Neuronal stem cell (in vitro differentiated cells): ENCODE measurements around the gene HMG20B.

ENCODE experiments used
- DNase-seq: peaks from one replicate; pipeline ENCODE4 v3.0.0-alpha.2; 2013; ENCODE audit warnings: low spot score
- H2AFZ ChIP-seq: one replicate; pipeline ENCODE4 v1.6.1; 2013; ENCODE audit warnings: mild to moderate bottlenecking, low read length, inconsistent platforms
- H2AK5ac ChIP-seq: 2 replicates; pipeline ENCODE4 v1.6.1; 2013; ENCODE audit warnings: low read depth, mild to moderate bottlenecking, inconsistent platforms, low read length, moderate library complexity, mixed read lengths
- H2BK120ac ChIP-seq: 2 replicates; pipeline ENCODE4 v1.6.1; 2013; ENCODE audit warnings: low read depth, mild to moderate bottlenecking, inconsistent platforms, low read length, moderate library complexity, mixed read lengths
- H2BK12ac ChIP-seq: one replicate; pipeline ENCODE4 v1.6.1; 2013; ENCODE audit warnings: low read length, inconsistent platforms
- H2BK15ac ChIP-seq: 2 replicates; pipeline ENCODE4 v1.6.1; 2013; ENCODE audit warnings: mild to moderate bottlenecking, low read length, inconsistent platforms, mixed read lengths
- H2BK5ac ChIP-seq: one replicate; pipeline ENCODE4 v1.6.1; 2013; ENCODE audit warnings: inconsistent platforms, mild to moderate bottlenecking, low read length, moderate library complexity
- H3K14ac ChIP-seq: one replicate; pipeline ENCODE4 v1.6.1; 2013; ENCODE audit warnings: low read length, inconsistent platforms
- H3K18ac ChIP-seq: 2 replicates; pipeline ENCODE4 v1.6.1; 2013; ENCODE audit warnings: low read length, inconsistent platforms
- H3K23ac ChIP-seq: 2 replicates; pipeline ENCODE4 v1.6.1; 2013; ENCODE audit warnings: low read depth, mild to moderate bottlenecking, mixed read lengths, low read length, inconsistent platforms; ENCODE audit not compliant: poor library complexity
- H3K27ac ChIP-seq: replicated peaks from 3 replicates; pipeline ENCODE4 v1.5.1; 2013; ENCODE audit warnings: low read length, inconsistent platforms
- H3K27me3 ChIP-seq, 3 experiments: 2 replicates each; pipeline ENCODE4 v1.6.1; 2013; ENCODE audit warnings: low read length in 3 of 3, mild to moderate bottlenecking in 2 of 3, inconsistent platforms in 1 of 3, low read depth in 1 of 3, mixed read lengths in 1 of 3, moderate library complexity in 1 of 3; ENCODE audit not compliant: control insufficient read depth in 3 of 3, insufficient read depth in 3 of 3
- H3K36me3 ChIP-seq, 2 donors: replicated peaks in 1 of 2; 2 replicates each; pipeline ENCODE4 v1.6.1; 2013; ENCODE audit warnings: low read length in 2 of 2; ENCODE audit not compliant: control insufficient read depth in 2 of 2, insufficient read depth in 2 of 2
- H3K4ac ChIP-seq: 2 replicates; pipeline ENCODE4 v1.6.1; 2013; ENCODE audit warnings: inconsistent platforms, mild to moderate bottlenecking, low read length, moderate library complexity
- H3K4me1 ChIP-seq, 2 donors: 1 replicate in 1 of 2; 2 replicates in 1 of 2; pipeline ENCODE4 v1.6.1; 2013; ENCODE audit warnings: low read length in 2 of 2, low read depth in 1 of 2; ENCODE audit not compliant: control insufficient read depth in 2 of 2, insufficient read depth in 1 of 2
- H3K4me2 ChIP-seq: one replicate; pipeline ENCODE4 v1.6.1; 2013; ENCODE audit warnings: mild to moderate bottlenecking, low read length, inconsistent platforms; ENCODE audit not compliant: insufficient read depth, poor library complexity, severe bottlenecking
- H3K4me3 ChIP-seq, 2 donors: 2 replicates each; pipeline ENCODE4 v1.5.1; 2013; ENCODE audit warnings: low read length in 2 of 2, mild to moderate bottlenecking in 2 of 2, inconsistent platforms in 1 of 2, moderate library complexity in 1 of 2
- H3K79me1 ChIP-seq: one replicate; pipeline ENCODE4 v1.6.1; 2013; ENCODE audit warnings: low read depth, mild to moderate bottlenecking, inconsistent platforms, low read length, moderate library complexity
- H3K9ac ChIP-seq: one replicate; pipeline ENCODE4 v1.6.1; 2013; ENCODE audit warnings: mild to moderate bottlenecking, low read depth, low read length, inconsistent platforms; ENCODE audit not compliant: poor library complexity
- H3K9me3 ChIP-seq, 2 donors: replicated peaks in 1 of 2; 2 replicates each; pipeline versions ENCODE3 to v1.6.1; 2013; ENCODE audit warnings: low read length in 2 of 2, mild to moderate bottlenecking in 2 of 2, inconsistent platforms in 1 of 2, low read depth in 1 of 2, mixed read lengths in 1 of 2, moderate library complexity in 1 of 2; ENCODE audit not compliant: control insufficient read depth in 2 of 2, insufficient read depth in 1 of 2
- H4K8ac ChIP-seq: one replicate; pipeline ENCODE4 v1.6.1; 2013; ENCODE audit warnings: low read depth, mild to moderate bottlenecking, inconsistent platforms, low read length, moderate library complexity
- H4K91ac ChIP-seq: one replicate; pipeline ENCODE4 v1.6.1; 2013; ENCODE audit warnings: low read length, low read depth, mild to moderate bottlenecking, inconsistent platforms; ENCODE audit not compliant: poor library complexity
- WGBS, 2 donors: extraction: QIAGEN DNeasy Blood & Tissue Kit; methylation state at CpG; one replicate each; pipeline ENCODE4 v1.1.7; 2013; ENCODE audit warnings: missing lambda C conversion rate in 2 of 2, mixed read lengths in 1 of 2; ENCODE audit not compliant: insufficient read length in 2 of 2, insufficient replicate concordance in 1 of 2; ENCODE audit errors: extremely low coverage in 2 of 2; 5-methylcytosine and 5-hydroxymethylcytosine counted together

Gene HMG20B

DNA sequence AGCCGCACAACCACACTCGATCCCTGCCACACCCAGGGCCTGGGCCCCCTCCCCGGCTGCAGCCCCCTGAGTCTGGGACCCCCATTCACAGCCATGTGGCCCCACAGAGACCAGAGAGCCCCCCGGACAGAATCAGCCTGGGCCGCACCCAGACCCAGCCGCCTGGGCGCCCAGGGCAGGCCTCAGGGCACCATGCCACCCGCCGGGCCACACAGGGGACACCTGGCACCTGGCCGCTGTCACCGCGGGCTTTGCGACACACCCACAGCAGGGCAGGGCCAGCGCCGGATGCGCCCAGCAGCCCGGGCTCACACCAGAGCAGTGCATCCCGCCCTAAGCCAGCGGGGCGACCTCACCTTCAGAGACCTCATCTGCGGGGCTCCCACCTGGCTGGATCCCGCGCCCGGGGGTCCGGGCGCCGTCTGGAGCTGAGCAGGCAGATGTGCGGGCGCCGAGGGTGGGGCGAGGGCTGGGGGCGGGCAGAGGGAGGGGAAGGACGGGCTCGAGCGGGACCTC, 33.5 kb downstream of the HMG20B start:
- Histone ChIP-seq H3K9me3 (no peaks in the 10 kb centered on the region), H3K23ac (peak overlapping the region; percentile 73), H3K4me2 (peak overlapping the region; percentile 54), H2BK12ac (no peak overlapping the region), H4K8ac (no peak overlapping the region), H2BK5ac (peak overlapping the region; percentile 90), H2BK120ac (no peak overlapping the region), H3K27ac (no peak overlapping the region), H2AFZ (peak overlapping the region; percentile 74), H3K9ac (peak overlapping the region; percentile 70), H3K4ac (no peak overlapping the region), H3K4me1 (peaks cover 5 to 18% of the 10 kb centered on the region in 2 donors), H3K4me3 (peak overlapping the region in 1 of 2 donors; percentile 65), H4K91ac (no peak overlapping the region), H3K36me3 (peaks cover 2 to 14% of the 10 kb centered on the region in 2 donors), H2AK5ac (peak overlapping the region; percentile 37), H3K27me3 (peaks cover 3 to 29% (median 28%) of the 10 kb centered on the region in 3 experiments), H3K14ac (no peak overlapping the region), H3K79me1 (no peaks in the 10 kb centered on the region), H2BK15ac (peak overlapping the region; percentile 55), H3K18ac (peak overlapping the region; percentile 95)
- DNase-seq = no peak
- WGBS, 2 donors = no CpG with 5 or more reads among the region's 35 CpGs

DNA sequence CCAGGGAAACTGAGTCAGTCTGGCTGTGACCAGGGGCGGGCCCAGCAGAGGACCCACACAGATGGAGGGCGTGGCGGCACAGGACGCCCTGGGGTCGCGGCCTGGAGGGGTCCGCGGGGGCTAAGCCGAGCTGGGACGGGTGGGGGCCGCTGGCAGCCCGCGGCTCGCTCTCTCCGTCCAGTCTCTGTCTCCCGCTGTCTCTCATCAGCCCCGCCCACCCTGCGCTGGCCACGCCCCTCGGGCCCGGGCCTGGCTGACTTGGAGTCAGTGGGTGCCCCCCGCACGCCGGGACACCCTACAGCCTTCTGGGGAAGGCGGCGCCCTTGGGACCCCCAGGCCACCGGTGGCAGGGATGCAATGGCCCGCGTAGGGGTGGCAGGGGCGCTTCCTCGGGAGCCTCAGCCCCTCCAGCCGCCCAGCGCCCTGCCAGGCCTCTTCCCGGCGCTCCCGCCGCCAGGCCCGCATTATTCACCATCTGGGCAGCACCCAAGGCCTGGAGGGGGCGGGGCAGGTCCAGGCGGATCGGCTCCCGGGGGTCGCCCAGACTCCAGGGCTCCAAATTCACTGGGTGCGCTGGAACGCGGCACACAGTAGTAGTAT, 34.0 kb downstream of the HMG20B start, which contains the start of gene TBXA2R:
Gene TBXA2R (minus strand): TSS at position 186 of the 600 bp plus-strand sequence. CDS start 6,241 bp downstream, outside the sequence.
- Histone ChIP-seq H3K23ac (peak within 1 kb of the TSS; percentile 73), H2BK12ac (no peak within 1 kb of the TSS), H3K18ac (peak within 1 kb of the TSS; percentile 95), H3K4me1 (peaks cover 5 to 18% of the 10 kb centered on the region in 2 donors), H3K79me1 (peaks cover 2% of the 10 kb centered on the region), H3K27me3 (peaks cover 3 to 29% (median 28%) of the 10 kb centered on the region in 3 experiments), H2AK5ac (peak within 1 kb of the TSS; percentile 37), H2BK5ac (peak within 1 kb of the TSS; percentile 90), H3K36me3 (peaks cover 4 to 20% of the 10 kb centered on the region in 2 donors), H2BK15ac (peak within 1 kb of the TSS; percentile 55), H3K14ac (no peak within 1 kb of the TSS), H2AFZ (peak within 1 kb of the TSS; percentile 74), H3K9ac (peak within 1 kb of the TSS; percentile 77), H3K4me2 (peak within 1 kb of the TSS; percentile 54), H4K91ac (no peak within 1 kb of the TSS), H3K27ac (no peak within 1 kb of the TSS), H3K4me3 (peak within 1 kb of the TSS in 1 of 2 donors; percentile 65), H3K4ac (no peak within 1 kb of the TSS), H3K9me3 (no peaks in the 10 kb centered on the region), H4K8ac (no peak within 1 kb of the TSS), H2BK120ac (no peak within 1 kb of the TSS)
- no CpG with 5 or more reads among the region's 46 CpGs for WGBS, 2 donors
- DNase-seq = no peak

DNA sequence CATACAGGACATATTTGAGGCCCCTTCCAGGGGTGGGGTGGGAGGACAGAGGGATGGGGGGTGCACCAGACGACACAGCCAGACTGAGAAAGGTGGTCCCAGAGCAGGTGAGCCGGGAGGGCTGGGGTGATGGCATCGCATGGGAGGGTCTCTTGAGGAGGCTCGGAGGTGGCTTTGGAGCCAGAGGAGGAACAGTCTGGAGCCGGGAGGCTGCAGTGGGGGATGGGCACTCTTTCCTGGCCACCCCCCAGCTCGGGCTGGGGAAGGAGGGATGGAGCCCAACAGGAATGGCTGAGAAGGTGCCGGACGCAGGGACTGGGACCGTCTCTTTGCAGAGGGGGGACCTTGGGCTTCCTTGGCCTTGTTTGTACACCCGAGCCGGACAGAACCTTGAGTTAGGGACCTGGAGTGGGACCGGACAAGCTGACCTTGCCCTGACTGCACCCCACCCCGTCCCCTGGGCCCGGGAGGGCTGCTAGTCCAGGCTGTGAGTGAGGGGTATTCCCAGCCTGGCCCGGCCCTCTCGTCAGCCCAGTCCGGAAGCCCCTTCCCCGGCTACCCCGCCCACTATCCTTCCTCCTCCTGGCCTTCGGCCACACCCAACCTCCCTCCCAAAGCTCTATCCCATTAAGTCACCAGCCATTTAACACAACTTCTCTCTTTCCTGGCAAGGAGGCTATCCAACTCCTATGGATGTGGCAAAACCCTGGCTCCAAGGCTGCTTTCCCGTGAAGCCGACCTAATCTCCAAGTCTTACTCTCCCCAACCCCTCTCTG, 34.7 kb downstream of the HMG20B start:
- Histone ChIP-seq H3K9me3 (no peaks in the 10 kb centered on the region), H4K8ac (no peak overlapping the region), H3K36me3 (peaks cover 6 to 26% of the 10 kb centered on the region in 2 donors), H2BK120ac (no peak overlapping the region), H3K4ac (no peak overlapping the region), H2BK15ac (no peak overlapping the region), H3K14ac (no peak overlapping the region), H3K4me1 (peaks cover 5 to 18% of the 10 kb centered on the region in 2 donors), H3K23ac (peak overlapping the region; percentile 40), H3K27me3 (peaks cover 3 to 29% (median 28%) of the 10 kb centered on the region in 3 experiments), H3K79me1 (peaks cover 2% of the 10 kb centered on the region), H3K4me3 (peak overlapping the region in 1 of 2 donors; percentile 64), H3K27ac (no peak overlapping the region), H2BK5ac (peak overlapping the region; percentile 90), H4K91ac (no peak overlapping the region), H2AFZ (peak overlapping the region; percentile 74), H3K9ac (no peak overlapping the region), H3K18ac (peak overlapping the region; percentile 89), H2AK5ac (peak overlapping the region; percentile 5), H3K4me2 (peak overlapping the region; percentile 54), H2BK12ac (no peak overlapping the region)
- no peak for DNase-seq
- WGBS, 2 donors = no CpG with 5 or more reads among the region's 22 CpGs
